ENCODE measurements around the gene ADO.
A peak's percentile ranks its signal among the peaks of the same experiment; 100 is the strongest.

Gene ADO

GRCh38 chr10:62794306-62794705 is 10.2 kb upstream of the ADO start:
- no peak for DNase-seq

DNA sequence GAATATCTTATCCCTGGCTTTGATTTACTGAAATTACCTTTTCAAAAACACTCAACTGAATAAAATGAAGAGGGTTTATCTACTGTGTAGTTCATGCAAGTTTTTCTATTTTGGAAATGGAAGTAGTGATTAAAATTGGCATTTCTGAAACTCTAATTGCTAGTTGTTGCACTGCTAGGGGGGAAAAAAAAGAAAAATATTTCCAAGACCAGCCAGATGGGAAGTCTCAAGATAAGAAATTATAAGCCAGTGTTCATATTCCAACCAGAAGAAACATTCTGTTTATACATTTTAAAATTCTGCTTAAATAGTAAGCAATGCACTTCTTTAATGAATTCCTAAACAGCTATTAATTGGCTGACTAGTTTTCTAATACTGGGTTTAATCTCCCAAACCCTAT is 9.4 kb upstream of the ADO start:
- DNase-seq, result no peak

DNA sequence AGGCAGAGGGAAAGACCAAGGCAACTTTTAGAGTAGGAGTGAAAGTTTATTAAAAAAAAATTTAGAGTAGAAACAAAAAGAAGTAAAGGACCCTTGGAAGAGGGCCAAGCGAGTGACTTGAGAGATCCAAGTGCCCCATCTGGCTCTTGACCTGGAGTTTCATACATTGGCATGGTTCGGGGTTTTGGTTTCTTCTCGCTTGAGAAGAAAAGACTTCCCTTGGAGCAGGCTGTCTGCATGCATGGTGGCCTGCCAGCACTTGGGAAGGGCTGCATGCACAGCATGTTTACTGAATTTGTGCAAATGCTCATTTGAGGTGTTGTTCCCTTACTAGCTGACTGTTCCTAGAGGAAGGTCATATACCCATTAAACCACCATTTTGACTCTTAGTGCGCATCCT is 8.8 kb upstream of the ADO start:
- no peak for DNase-seq

DNA sequence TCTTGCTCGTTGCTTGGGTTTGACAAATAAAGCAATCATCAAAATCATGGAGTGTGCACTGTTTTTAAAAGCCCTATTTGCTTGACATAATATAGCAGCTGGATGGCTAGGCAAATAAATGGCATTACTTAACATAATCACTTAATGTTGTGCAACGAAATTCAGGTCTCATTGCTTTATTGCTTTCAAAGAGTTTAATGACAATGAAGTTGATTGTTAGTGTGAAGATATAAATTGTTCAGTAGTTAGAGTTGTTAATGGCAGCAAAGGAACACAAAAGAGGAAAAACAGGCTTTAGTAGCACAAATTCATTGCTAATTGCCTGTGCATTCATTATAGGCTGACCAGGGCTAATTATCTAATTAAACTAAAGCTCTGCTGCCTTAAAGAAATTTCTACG is 7.6 kb upstream of the ADO start:
- DNase-seq, result no peak

DNA sequence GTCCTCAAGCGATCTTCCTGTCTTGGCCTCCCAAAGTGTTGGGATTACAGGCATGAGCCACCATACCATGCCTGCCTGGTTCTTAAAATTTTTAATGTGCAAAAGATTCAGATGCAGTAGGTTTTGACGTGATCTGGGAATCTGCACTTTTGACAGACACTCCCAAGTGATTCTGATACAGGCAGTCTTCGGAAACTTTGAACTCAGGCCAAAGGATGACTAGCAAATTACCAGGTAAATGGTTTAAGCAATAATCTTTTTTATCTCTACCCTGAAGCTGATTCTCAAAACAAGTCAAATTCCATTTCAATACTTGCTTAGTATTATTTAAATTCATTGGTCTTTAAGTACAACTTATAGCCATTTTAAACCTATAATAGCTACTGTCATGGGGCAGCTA is 2.6 kb upstream of the ADO start:
- DNase-seq, result no peak

DNA sequence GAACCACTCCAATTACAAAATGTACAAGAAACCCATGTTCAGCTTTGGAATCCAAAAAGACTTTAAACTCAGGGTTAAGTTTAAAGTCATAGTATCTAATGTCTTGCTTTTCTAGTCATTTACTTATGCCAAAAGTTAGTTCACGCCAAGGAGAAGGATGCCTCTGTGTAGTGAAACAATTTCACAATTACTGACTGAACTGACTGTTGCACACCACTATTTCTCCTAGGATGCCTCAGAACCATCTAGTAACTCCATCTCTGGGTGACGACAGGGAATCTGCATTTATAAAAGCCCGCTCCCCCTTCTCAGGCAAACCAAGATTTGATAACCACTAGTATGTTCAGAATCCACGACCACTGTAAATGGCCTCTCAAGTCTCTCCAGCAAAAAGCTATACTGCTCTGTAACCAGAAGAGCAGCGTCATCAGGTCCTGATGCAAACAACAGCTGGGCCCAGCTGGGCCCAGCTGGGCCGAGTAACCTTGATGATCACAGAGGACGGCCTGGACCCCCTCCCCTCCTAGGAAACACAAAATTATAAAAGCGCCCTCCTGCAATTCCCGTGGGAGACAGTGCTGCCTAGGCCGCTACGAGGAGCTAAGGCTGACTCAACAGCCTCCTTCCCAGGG is 680 bp upstream of the ADO start:
- DNase-seq, result no peak

DNA sequence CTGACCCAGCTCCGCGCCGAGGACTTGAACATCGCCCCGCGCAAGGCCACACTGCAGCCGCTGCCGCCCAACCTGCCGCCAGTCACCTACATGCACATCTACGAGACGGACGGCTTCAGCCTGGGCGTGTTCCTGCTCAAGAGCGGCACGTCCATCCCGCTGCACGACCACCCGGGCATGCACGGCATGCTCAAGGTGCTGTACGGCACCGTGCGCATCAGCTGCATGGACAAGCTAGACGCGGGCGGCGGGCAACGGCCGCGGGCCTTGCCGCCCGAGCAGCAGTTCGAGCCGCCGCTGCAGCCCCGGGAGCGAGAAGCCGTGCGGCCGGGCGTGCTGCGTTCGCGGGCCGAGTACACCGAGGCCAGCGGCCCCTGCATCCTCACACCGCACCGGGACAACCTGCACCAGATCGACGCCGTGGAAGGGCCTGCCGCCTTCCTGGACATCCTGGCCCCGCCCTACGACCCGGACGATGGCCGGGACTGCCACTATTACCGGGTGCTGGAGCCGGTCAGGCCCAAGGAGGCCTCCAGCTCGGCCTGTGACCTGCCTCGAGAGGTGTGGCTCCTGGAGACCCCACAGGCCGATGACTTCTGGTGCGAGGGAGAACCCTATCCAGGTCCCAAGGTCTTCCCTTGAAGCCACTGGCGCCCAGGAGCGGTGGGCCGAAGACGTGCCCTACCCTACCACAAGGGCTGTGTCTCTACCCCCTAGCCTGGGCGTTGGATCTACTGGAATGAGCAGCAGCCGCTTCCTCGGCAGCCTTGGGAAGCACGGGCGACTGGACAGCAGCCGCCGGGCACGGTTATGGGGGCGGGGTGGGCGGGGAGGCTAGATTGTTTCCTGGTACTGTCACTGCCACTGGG is 945 bp downstream of the ADO start:
- DNase-seq, result no peak

DNA sequence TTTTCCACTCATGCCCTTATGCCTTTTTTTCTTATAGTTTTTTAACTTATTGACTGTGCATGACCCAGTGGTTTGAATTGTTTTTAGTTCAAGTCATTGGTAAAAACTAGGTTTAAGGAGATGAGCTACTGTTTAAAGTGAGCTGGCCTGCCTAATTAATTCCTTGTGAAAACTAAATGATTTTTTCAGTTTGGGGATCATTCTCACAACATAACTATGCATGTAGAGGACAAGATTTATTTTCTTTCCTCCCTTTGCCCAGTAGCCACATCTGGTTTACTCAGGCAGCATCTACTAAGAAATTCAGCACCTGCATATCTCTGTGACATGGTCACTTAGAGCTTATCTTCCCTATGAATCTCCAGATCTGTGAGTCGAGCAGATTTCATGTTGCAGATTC is 1.7 kb downstream of the ADO start:
- no peak for DNase-seq

GRCh38 chr10:62810156-62810902 is 5.8 kb downstream of the ADO start:
- no peak for DNase-seq

- DNase-seq, result no peak
Measured at GRCh38 chr10:62811159-62811875, 6.8 kb downstream of the ADO start.

DNA sequence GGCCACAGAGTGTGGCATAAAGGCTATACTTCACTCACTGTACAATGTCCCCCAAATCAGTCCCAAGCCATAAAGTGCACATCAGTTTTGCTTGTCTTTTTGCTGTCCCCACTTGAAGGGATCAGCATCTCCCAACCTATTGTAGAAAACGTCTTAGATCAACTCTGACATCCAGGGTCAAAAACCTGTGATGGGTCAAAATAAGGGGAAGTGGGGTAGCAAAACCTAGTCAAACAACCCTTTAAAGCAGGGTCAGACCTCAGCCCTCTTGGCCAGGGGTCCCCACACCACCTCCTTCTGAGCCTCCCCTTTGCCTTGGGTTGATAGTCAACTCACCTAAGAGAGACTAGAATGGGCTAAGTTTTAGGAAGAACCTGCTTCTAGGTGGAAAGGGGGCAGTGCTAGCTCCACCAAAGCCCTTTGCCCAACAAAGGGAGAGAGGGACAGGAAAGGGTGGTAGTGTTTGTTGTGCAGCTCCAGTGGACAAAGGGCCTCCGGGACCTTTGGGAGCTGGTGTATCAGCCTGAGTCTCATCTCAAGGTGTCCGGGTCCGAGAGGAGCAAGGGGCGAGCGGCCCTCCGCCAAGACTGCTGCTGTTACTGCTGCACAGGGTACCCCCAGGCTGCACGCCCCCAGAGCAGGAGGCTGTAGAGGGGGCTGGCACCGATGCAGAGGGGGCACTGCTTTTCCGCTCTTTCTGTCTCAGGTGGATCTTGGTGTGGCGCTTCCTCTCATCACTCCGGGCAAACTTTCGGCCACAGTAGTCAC is 8.3 kb downstream of the ADO start:
- DNase-seq, result no peak

DNA sequence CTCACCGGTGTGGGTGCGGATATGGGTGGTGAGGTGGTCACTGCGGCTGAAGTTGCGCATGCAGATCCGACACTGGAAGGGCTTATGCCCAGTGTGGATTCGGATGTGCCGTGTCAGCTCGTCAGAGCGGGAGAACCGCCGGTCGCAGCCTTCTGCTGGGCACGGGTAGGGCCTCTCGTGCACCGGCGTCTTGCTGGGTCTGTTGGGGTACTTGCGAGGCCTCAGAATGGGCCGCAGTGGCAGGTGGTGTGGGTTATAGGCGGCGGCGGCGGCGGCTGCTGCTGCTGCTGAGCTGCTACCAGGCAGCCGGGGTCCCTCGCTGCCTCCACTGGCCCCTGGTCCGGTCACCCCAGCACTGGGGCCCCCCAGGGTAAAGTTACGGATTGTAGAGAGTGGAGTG is 8.9 kb downstream of the ADO start:
- DNase-seq, result no peak

GRCh38 chr10:62813981-62814380 is 9.5 kb downstream of the ADO start:
- no peak for DNase-seq

DNA sequence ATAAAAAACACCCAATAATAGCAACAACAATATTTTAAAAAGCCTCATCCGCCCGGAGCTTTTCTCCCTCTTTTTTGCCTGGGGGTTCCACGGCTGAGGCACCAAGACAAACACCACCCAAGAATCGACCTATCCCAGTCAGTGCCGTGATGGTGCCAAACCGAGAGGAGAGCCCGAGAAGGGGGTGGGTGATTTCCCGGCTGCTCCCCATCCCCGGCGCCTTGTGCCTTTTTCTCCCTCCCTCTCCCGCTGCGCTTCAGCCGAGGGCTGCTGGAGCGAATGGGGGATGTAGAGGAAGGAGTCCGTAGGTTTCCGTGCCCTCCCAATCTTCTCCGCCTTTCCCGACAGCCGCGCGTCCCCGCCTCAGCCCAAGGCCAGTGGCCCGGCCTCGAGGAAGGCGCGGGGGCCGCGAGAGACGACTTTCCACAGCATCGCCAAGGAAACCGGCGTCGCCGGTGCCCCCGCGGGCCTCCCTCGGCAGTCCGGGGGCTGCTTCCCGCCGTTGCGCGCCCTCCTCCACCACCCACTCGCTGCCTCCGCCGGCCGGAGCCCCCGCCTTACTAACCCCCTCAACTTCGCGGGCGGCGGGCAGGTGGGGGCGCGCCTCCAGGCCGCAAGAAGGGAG is 10.3 kb downstream of the ADO start:
- no peak for DNase-seq

DNA sequence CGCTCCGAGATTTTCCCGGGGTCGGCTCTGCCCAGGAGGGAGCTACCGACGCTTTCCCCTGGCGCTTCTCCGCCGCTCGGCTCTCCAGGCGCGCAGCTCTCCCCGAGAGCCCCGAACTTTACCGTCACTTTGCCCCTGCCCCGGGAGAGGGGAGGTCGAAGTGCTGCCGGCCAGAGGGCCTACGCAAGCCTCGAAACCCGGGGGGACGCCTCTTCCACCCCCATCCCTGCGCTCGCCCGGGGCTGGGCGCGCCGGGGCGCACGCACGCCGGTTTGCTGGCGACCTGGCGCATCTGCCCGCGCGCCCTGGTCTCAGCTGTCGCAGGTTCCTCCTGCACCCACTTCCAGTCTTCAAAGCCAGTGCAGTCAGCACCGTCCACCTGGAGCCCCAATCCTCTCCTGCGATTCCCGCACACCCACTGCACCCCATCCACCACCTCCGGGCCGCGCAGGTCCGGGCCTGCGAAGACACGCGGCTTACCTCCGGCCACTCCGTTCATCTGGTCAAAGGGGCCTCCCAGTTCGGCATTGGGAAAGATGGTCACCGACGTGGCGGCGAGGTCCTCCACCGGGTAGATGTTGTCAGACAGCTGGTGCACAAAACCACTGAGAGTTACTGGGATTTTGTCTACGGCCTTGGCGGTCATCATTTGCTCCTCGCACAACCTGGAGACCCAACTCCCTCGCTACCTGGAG is 11.0 kb downstream of the ADO start:
- no peak for DNase-seq

DNA sequence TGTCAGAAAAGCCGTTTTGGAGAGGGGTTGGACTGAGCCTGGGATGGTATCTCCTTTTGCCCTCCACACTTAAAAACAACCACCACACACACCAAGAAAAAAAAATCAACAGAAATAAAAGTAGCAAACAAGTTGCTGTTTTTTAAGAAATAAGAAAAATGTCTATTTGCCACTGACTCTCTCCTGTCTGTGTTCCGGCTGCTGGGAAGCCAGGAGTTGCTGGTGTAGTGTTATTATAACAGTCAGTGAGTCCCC is 11.5 kb downstream of the ADO start:
- no peak for DNase-seq

GRCh38 chr10:62816331-62817120 is 12.0 kb downstream of the ADO start, which contains the start of gene EGR2:
Gene EGR2 (minus strand): TSS chr10:62816366. CDS start chr10:62816029, 337 bp downstream.
- DNase-seq, result peak; percentile 25

- no peak for DNase-seq
Measured at GRCh38 chr10:62817121-62817765, 12.7 kb downstream of the ADO start.

GRCh38 chr10:62817766-62818425 is 13.4 kb downstream of the ADO start:
- DNase-seq, result no peak
